GM21360 (cell line): ENCODE results near the gene IGSF10.

Experiments used
- ATAC-seq: cut with Tn5 transposase; IDR thresholded peaks from one replicate; pipeline ENCODE4 v1.9.1; 2021; ENCODE audit warnings: mild to moderate bottlenecking, moderate library complexity; ENCODE audit not compliant: unreplicated experiment

Gene IGSF10

DNA sequence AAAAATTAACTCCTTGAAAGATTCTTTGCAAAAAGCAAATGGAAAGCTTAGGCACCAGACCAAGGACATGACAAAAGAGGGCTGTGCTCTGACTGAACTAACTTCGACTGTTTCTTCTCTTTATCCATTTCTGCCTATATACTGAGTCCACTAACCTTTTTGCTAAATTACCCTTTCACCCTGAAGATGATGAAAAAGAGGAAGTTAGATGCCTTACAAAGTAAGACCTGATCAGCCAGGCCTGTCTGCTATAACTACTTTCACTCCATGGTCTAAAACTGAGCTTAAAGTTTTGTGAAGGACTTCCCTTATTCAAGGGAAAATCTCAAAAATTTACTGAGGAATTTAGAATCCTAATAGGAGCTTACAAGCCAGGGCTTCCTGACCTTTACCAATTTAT, 6.2 kb upstream of the IGSF10 start:
- ATAC-seq: no peak

DNA sequence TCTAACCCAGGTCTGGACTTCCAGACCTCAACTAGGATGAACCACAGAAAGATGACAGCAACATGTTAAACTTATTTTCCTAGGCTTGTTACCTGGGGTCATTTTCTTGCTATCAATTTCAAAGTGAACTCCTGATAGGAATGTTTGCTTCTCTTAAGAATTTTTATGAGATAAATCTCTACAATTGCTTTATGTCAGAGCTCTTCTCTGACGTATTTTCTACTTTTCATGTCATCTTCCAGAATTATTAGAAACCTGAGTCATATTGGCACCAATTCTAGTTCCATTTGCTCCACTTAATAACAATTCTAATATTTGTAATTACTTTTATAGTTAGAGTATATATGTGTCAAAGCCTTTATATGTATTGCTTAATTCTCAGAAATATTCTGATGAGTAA, 2.1 kb upstream of the IGSF10 start:
- no peak for ATAC-seq

DNA sequence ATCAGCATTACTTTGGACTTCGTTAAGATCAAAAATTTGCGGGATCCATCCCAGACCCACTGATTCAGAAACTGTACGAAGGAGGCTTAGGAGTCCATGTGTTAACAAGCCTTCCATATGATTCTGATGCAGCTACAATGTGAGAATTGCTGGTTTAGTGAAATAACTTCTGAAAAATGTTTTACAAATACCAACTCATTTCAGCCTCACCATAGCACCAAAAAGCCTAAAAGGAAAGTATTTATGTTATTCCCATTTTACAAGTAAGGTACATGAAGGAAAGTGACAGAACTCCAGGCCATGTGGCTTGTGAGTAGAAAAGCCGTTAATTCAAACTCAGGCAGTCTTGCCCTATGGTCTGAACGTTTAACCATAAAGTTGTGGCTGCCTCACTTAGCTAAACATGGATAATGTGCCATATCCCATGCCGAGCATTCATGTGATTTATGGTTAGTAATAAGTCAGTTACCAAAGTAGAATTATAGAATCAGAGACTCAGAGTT, 1.5 kb upstream of the IGSF10 start:
- no peak for ATAC-seq

DNA sequence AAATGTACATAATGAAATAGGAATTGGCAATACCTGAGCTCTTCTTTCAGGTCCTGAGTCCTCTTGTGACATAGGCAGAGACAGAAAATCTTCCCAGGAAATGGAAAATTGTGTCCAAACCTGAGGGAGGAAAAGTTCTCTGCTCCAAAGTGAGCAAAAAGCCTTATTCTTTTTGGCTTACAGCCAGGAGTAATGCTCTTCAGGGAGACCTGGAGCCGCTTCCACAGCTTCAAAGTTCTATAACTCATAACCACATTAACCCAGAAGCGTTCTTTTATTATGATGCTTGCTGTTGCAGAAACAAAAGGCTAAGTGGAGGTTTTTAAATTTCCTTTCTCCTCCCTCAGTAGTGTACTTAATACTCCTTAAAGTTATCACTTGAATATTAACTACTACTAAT, 633 bp downstream of the IGSF10 start:
- ATAC-seq: no peak

GRCh38 chr3:151459358-151459757, 1.5 kb downstream of the IGSF10 start:
- no peak for ATAC-seq

GRCh38 chr3:151456065-151456464, 4.8 kb downstream of the IGSF10 start:
- ATAC-seq: no peak

DNA sequence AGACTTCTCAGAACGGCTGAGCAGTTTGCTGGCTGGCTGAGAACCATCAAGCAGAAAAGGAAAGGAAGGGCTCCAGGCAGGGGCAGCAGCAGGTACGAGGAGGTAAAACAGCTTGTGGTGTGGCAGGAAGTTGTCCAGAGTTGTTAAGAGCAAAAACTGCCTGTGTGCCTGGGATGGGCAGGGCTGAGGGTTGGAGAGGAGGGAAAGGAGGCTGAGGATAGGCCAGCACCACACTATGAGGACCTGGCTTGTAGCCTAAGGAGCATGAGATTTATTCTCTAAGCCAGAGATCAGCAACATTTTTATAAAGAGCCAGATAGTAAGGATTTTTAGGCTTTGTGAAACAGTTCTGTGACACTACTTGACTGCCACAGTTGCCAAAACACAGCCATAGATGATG, 8.0 kb downstream of the IGSF10 start:
- no peak for ATAC-seq

GRCh38 chr3:151452368-151452767, 8.5 kb downstream of the IGSF10 start:
- ATAC-seq: no peak

GRCh38 chr3:151446002-151446340, 14.9 kb downstream of the IGSF10 start:
- no peak for ATAC-seq

- no peak for ATAC-seq
Observed at GRCh38 chr3:151445273-151446001, 15.4 kb downstream of the IGSF10 start.

GRCh38 chr3:151443583-151443982, 17.3 kb downstream of the IGSF10 start:
- ATAC-seq: no peak

- ATAC-seq: no peak
Observed at GRCh38 chr3:151440940-151441339, 19.9 kb downstream of the IGSF10 start.

DNA sequence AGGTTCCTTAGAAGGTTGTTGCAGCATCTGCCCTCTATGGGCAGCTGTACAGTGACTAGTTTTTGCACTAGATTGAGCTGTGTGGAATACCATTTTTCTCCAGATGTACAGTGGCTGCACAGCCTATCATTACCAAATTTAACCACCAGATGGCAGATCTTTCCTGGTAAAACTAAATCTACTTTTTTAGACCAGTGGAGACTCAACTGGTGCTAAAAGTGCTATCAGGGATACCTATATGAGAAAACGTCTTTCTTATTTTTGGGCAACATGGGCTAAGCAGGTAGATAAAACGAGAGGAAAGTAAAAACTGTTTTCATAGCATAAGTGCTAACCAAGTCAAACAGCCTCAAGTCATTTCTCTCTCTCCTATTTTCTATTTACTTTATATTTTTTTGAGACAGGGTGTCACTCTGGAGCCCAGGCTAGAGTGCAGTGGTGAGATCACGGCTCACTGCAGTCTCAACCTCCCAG, 21.2 kb downstream of the IGSF10 start:
- peak; percentile 85 for ATAC-seq

- ATAC-seq: no peak
Observed at GRCh38 chr3:151437906-151438305, 23.0 kb downstream of the IGSF10 start.

DNA sequence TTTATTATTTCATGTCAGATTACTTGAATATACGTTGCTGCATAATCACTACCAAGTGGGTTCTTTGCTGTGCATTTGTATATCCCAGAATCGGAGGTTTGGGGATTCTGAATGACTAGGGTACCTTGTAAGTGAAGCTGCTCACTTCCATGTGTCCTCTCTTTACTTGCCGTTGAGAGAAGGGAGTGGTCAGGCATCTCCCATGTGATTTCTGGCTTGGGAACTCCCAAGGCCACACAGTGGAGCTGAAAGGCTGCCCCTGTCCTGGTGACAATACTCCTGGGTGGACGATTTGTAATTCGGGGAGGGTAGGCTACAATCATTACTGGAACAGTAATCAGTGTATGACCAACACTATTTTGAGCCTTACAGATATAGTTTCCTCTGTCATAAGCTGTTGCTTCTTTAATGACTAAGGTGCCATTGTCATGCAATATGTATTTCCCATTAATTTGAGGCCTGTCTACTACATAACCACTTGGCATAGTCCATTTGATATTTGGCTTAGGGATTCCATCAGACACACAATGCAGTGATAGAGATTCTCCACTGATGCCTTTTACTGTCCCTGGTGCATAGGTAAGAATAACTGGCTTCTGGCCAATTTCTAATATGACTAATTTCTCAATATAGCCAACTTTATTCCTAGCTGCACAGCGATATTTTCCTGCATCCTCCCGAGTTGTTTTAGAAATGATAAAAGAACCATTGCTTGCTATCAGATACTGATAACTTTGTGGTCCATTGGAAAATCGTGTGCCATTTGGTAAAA, 24.0 kb downstream of the IGSF10 start:
- ATAC-seq: no peak

GRCh38 chr3:151434151-151434890, 26.5 kb downstream of the IGSF10 start:
- no peak for ATAC-seq

GRCh38 chr3:151432616-151433372, 28.1 kb downstream of the IGSF10 start:
- ATAC-seq: no peak

- peak; percentile 58 for ATAC-seq
Observed at GRCh38 chr3:151431940-151432339, 28.9 kb downstream of the IGSF10 start.

DNA sequence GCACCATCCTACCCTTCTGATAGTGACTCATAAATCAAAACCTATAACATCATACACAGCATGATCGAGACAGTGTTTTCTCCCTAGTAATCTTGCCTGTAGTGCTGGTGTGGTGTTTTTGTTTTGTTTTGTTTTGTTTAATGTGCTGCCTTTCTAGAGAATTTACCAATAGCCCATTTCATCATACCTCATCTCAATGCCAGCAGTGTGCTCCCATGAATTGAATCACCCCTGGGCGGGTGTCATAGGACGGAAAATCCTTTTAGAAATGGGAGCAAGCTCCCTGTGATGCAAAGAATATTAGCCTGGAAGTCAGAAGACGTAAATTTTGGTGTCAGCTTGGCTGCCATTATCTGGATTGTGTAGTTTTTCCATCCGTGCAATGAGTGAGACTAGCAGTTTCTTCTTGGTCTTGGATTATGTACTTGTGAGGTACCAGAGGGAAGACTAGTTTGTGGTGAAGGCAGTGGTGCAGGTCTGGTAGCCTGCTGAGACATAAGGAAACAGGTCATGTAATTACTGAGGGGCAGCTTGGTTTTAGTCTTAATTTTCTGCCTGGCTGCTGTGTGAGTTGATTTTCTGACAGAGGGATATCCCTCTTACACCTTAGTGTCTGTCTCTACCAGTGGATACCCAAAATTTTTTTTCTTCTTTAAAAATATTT, 29.9 kb downstream of the IGSF10 start:
- no peak for ATAC-seq

GRCh38 chr3:151428386-151428785, 32.5 kb downstream of the IGSF10 start:
- ATAC-seq: no peak
